DOHH2 (cell line): ENCODE results near the gene WARS2.
"Not testable (repeated sequence)": the region's sequence is repeated elsewhere in the genome, so short reads cannot be mapped to it uniquely, and the experiment has no call there.

ENCODE experiments used
- H3F3A ChIP-seq: fragments of 200-600 bp; sonication (generic), shearing (Covaris generic); 2 replicates; pipeline ENCODE4 v1.6.0; 2016; ENCODE audit warnings: antibody characterized with exemption, mild to moderate bottlenecking; ENCODE audit not compliant: control insufficient read depth, insufficient read depth
- H3K27ac ChIP-seq: fragments of 200-600 bp; sonication (generic); 2 replicates; pipeline ENCODE4 v1.5.1; 2014; ENCODE audit warnings: low read depth, mild to moderate bottlenecking, low read length, moderate library complexity
- H3K27me3 ChIP-seq: fragments of 200-600 bp; sonication (generic); 2 replicates; pipeline ENCODE4 v1.6.1; 2014; ENCODE audit warnings: mild to moderate bottlenecking, low read length, mixed read lengths; ENCODE audit not compliant: control insufficient read depth
- H3K36me3 ChIP-seq: fragments of 200-600 bp; sonication (generic); 2 replicates; pipeline ENCODE4 v1.6.1; 2014; ENCODE audit warnings: mild to moderate bottlenecking, low read length, moderate library complexity, mixed read lengths; ENCODE audit not compliant: control insufficient read depth
- H3K4me1 ChIP-seq: fragments of 200-600 bp; sonication (generic); 2 replicates; pipeline ENCODE4 v1.6.1; 2014; ENCODE audit warnings: mild to moderate bottlenecking, low read length, mixed read lengths; ENCODE audit not compliant: control insufficient read depth
- H3K4me2 ChIP-seq: fragments of 200-600 bp; sonication (generic); 2 replicates; pipeline ENCODE4 v1.6.0; 2014; ENCODE audit warnings: mild to moderate bottlenecking, low read length, moderate library complexity
- H3K4me3 ChIP-seq: fragments of 200-600 bp; sonication (generic); 2 replicates; pipeline ENCODE4 v1.5.1; 2014; ENCODE audit warnings: mild to moderate bottlenecking, low read length, mixed read lengths
- H3K79me2 ChIP-seq: fragments of 200-600 bp; sonication (generic); 2 replicates; pipeline ENCODE4 v1.6.1; 2014; ENCODE audit warnings: mild to moderate bottlenecking, low read length, mixed read lengths; ENCODE audit not compliant: control insufficient read depth
- H3K9me2 ChIP-seq: fragments of 200-600 bp; sonication (generic); replicated peaks from 2 replicates; pipeline ENCODE4 v1.6.1; 2014; ENCODE audit warnings: mild to moderate bottlenecking, low read length, mixed read lengths; ENCODE audit not compliant: control insufficient read depth
- H3K9me3 ChIP-seq: fragments of 200-600 bp; sonication (generic); 2 replicates; pipeline ENCODE4 v1.6.1; 2014; ENCODE audit warnings: antibody characterized with exemption, low read length, mixed read lengths; ENCODE audit not compliant: control insufficient read depth, insufficient read depth
- H4K20me1 ChIP-seq: fragments of 200-600 bp; sonication (generic); 2 replicates; pipeline ENCODE4 v1.6.0; 2014; ENCODE audit warnings: low read depth, mild to moderate bottlenecking, antibody characterized with exemption, low read length, moderate library complexity; ENCODE audit not compliant: control insufficient read depth, insufficient read depth
- EZH2phosphoT487 ChIP-seq: fragments of 200-600 bp; sonication (generic); IDR thresholded peaks from 2 replicates; pipeline ENCODE4 v1.6.1; 2017; ENCODE audit warnings: borderline replicate concordance, mild to moderate bottlenecking, antibody characterized with exemption, low read length, moderate library complexity, mixed read lengths
- TF ChIP-seq, protein P1 (sequence below): fragments of 200-600 bp; sonication (generic); IDR thresholded peaks from one replicate; pipeline ENCODE4 v1.5.1; 2014; ENCODE audit warnings: antibody characterized with exemption, mild to moderate bottlenecking, low read depth, low read length; ENCODE audit not compliant: poor library complexity, severe bottlenecking

WARS2 gene

DNA sequence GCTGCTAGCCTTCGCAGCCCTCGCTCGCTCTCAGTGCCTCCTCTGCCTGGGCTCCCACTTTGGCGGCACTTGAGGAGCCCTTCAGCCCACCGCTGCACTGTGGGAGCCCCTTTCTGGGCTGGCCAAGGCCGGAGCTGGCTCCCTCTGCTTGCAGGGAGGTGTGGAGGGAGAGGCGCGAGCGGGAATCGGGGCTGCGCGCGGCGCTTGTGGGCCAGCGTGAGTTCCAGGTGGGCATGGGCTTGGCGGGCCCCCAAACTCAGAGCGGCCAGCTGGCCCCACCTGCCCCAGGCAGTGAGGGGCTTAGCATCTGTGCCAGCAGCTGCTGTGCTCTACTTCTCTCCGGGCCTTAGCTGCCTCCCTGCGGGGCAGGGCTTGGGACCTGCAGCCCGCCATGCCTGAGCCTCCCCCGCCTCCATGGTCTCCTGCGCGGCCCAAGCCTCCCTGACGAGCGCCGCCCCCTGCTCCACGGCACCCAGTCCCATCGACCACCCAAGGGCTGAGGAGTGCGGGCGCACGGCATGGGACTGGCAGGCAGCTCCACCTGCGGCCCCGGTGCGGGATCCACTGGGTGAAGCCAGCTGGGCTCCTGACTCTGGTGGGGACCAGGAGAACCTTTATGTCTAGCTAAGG is 31.0 kb upstream of the WARS2 start:
- not testable (repeated sequence) for H3K4me1 ChIP-seq, H3K36me3 ChIP-seq, H3F3A ChIP-seq, H4K20me1 ChIP-seq, H3K4me3 ChIP-seq, H3K9me3 ChIP-seq, H3K27ac ChIP-seq, H3K9me2 ChIP-seq, H3K4me2 ChIP-seq, H3K27me3 ChIP-seq, H3K79me2 ChIP-seq

DNA sequence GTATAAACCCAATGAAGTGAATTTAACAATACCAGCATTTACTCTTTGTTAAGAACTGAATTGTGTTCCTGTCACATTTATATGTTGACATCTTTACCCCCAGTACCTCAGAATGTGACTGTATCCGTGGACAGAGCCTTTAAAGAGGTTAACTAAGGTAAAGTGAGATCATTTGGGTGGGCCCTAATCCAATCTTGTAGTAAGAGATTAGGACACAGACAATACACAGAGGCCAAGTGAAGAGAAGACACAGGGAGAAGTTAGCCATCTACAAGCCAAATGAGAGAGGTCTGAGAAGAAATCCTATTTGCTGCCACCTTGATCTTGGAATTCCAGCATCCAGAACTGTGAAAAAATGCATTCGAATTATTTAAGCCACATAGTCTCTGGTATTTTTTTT is 22.9 kb upstream of the WARS2 start:
- Histone ChIP-seq H4K20me1 (no peaks in the 10 kb centered on the region), H3F3A (no peaks in the 10 kb centered on the region), H3K36me3 (peaks cover 16% of the 10 kb centered on the region), H3K27ac (no peak overlapping the region), H3K9me3 (no peaks in the 10 kb centered on the region), H3K27me3 (no peaks in the 10 kb centered on the region), H3K79me2 (no peaks in the 10 kb centered on the region), H3K4me3 (no peak overlapping the region), H3K4me1 (peaks cover 4% of the 10 kb centered on the region; the same call in 1 of the 2 replicates), H3K9me2 (no peaks in the 10 kb centered on the region), H3K4me2 (no peak overlapping the region)
- no peak for TF ChIP-seq EZH2phosphoT487
- TF ChIP-seq, protein P1, sequence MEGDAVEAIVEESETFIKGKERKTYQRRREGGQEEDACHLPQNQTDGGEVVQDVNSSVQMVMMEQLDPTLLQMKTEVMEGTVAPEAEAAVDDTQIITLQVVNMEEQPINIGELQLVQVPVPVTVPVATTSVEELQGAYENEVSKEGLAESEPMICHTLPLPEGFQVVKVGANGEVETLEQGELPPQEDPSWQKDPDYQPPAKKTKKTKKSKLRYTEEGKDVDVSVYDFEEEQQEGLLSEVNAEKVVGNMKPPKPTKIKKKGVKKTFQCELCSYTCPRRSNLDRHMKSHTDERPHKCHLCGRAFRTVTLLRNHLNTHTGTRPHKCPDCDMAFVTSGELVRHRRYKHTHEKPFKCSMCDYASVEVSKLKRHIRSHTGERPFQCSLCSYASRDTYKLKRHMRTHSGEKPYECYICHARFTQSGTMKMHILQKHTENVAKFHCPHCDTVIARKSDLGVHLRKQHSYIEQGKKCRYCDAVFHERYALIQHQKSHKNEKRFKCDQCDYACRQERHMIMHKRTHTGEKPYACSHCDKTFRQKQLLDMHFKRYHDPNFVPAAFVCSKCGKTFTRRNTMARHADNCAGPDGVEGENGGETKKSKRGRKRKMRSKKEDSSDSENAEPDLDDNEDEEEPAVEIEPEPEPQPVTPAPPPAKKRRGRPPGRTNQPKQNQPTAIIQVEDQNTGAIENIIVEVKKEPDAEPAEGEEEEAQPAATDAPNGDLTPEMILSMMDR, result no peak

DNA sequence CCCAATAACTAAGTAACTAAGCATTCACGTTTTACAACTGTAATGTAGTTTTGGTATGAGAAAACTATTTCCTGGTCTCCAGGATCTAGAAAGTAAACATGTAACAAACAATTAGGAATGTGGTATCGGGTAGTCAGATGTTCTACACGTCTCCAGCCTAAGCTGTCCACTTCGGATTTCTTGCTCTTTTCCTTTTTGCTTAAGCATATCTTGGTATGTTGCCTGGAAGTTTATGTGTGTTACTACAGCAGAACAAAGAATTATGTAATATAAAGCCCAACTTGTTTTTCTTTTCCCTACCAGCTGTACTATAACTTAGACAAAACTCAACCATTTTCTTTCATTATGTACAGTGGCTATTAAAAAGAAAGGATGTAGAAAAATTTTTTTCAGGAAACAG is 20.4 kb upstream of the WARS2 start:
- peaks cover 22% of the 10 kb centered on the region for H3K36me3 ChIP-seq
- H3K4me2 ChIP-seq, result no peak overlapping the region

DNA sequence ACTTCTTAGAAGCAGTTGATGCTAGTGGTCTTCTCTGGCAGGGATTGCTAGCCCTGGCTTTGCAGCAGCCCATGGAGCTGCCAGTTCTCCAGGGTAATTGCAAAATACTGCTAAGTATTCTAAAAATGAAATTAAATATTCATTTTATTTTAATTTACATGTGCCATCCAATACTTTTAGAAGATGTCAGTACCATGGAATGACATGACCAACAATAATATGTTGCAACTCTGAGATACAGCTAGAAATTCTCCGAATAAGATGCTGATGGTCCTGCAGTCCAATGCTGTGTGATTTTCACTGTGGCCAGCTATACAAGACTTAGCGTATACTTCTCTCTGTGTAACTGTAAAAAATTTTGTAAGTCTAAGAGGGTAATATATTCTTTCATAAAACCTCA is 20.0 kb upstream of the WARS2 start:
- H4K20me1 ChIP-seq, result no peaks in the 10 kb centered on the region
- H3K79me2 ChIP-seq, result no peaks in the 10 kb centered on the region
- TF ChIP-seq, protein P1, result no peak
- no peak for TF ChIP-seq EZH2phosphoT487
- no peak overlapping the region for H3K4me3 ChIP-seq
- no peaks in the 10 kb centered on the region for H3K9me3 ChIP-seq
- no peaks in the 10 kb centered on the region for H3F3A ChIP-seq
- H3K27ac ChIP-seq, result no peak overlapping the region
- no peaks in the 10 kb centered on the region for H3K27me3 ChIP-seq
- peaks cover 4% of the 10 kb centered on the region; the same call in 1 of the 2 replicates for H3K4me1 ChIP-seq
- H3K36me3 ChIP-seq, result peaks cover 22% of the 10 kb centered on the region
- H3K9me2 ChIP-seq, result no peaks in the 10 kb centered on the region
- no peak overlapping the region for H3K4me2 ChIP-seq

More for the DNA sequence above, 20.4 kb upstream of the WARS2 start:
- Histone ChIP-seq H4K20me1 (no peaks in the 10 kb centered on the region), H3K9me2 (no peaks in the 10 kb centered on the region), H3K4me1 (peaks cover 4% of the 10 kb centered on the region; the same call in 1 of the 2 replicates), H3K9me3 (no peaks in the 10 kb centered on the region), H3K27me3 (no peaks in the 10 kb centered on the region), H3K79me2 (no peaks in the 10 kb centered on the region), H3F3A (no peaks in the 10 kb centered on the region), H3K4me3 (no peak overlapping the region), H3K27ac (no peak overlapping the region)
- TF ChIP-seq, protein P1, result no peak
- TF ChIP-seq EZH2phosphoT487, result no peak
